Endothelial cell of umbilical vein (primary cell): Measurements from ENCODE around the gene NMRK2. TPM values are rescaled to one million over a fixed set of nuclear protein-coding genes. Genes with fewer than 3 reads are reported as not detected.

Source experiments
- BruUV-seq: library from RNA; stranded (reverse); fragments of 400-500 nt; replicated peaks from 2 replicates; lab custom pipeline; 2021; lab: Mats Ljungman, UMichigan
- CTCF ChIA-PET: fragments of 300-600, 350-600 bp; sonication (Branson Sonifier 250); formaldehyde crosslinking; loops from one replicate; lab custom pipeline; 2021; ENCODE audit warnings: antibody characterized with exemption, inconsistent platforms; lab: Charles Lee
- POLR2A ChIA-PET: fragments of 300-600, 350-600 bp; sonication (Branson Sonifier 250); formaldehyde crosslinking; loops from one replicate; lab custom pipeline; 2021; ENCODE audit warnings: antibody characterized with exemption, inconsistent platforms; lab: Charles Lee
- DNase-seq: peaks from one replicate; pipeline ENCODE4 v3.0.0-alpha.2; 2011; ENCODE audit warnings: low read depth, low spot score
- FAIRE-seq: peaks from 2 replicates; lab custom pipeline; 2011; peaks lifted over from hg19 to GRCh38; lab: Jason Lieb, UNC
- H2AFZ ChIP-seq: 2 replicates; pipeline ENCODE4 v1.6.0; 2012; ENCODE audit warnings: low read depth, low read length, control low read depth, inconsistent platforms
- H3K27ac ChIP-seq: 2 replicates; pipeline ENCODE4 v1.5.1; 2011; ENCODE audit warnings: low read depth, mild to moderate bottlenecking, control low read depth, low read length, moderate library complexity; ENCODE audit not compliant: insufficient read depth
- H3K27me3 ChIP-seq, 2 experiments: 2 replicates each; pipeline versions ENCODE4 v1.6.0 to v1.6.1; 2011; ENCODE audit warnings: low read length in 2 of 2, mixed read lengths in 1 of 2; ENCODE audit not compliant: control insufficient read depth in 2 of 2, insufficient read depth in 2 of 2
- H3K36me3 ChIP-seq, 2 experiments: 2 replicates in 1 of 2; 3 replicates in 1 of 2; pipeline ENCODE4 v1.5.1; 2011; ENCODE audit warnings: low read length in 2 of 2, mild to moderate bottlenecking in 1 of 2, moderate library complexity in 1 of 2; ENCODE audit not compliant: control insufficient read depth in 2 of 2, insufficient read depth in 2 of 2; ENCODE audit errors: extremely low read depth in 1 of 2
- H3K4me1 ChIP-seq: 3 replicates; pipeline ENCODE4 v1.5.1; 2011; ENCODE audit warnings: mild to moderate bottlenecking, low read length; ENCODE audit not compliant: control insufficient read depth, insufficient read depth; ENCODE audit errors: extremely low read depth
- H3K4me2 ChIP-seq: 2 replicates; pipeline ENCODE4 v1.6.1; 2011; ENCODE audit warnings: low read length, control low read depth, mixed read lengths; ENCODE audit not compliant: insufficient read depth
- H3K4me3 ChIP-seq, 3 experiments: fragments of 200-600 bp in 1 of 3; sonication (generic), shearing (Covaris generic) in 1 of 3; replicated peaks in 1 of 3; 2 replicates each; pipeline ENCODE4 v1.5.1; 2011 to 2016; ENCODE audit warnings: control low read depth in 3 of 3, low read length in 3 of 3, mild to moderate bottlenecking in 2 of 3, inconsistent platforms in 1 of 3, low read depth in 1 of 3, moderate library complexity in 1 of 3; ENCODE audit not compliant: insufficient read depth in 1 of 3
- H3K79me2 ChIP-seq: 2 replicates; pipeline ENCODE4 v1.6.0; 2012; ENCODE audit warnings: low read length, inconsistent platforms; ENCODE audit not compliant: control insufficient read depth, insufficient read depth
- H3K9ac ChIP-seq: replicated peaks from 2 replicates; pipeline ENCODE3; 2011; ENCODE audit warnings: low read length, control low read depth; ENCODE audit not compliant: insufficient read depth; ENCODE audit errors: extremely low read depth
- H3K9me1 ChIP-seq: replicated peaks from 3 replicates; pipeline ENCODE4 v1.6.0; 2011; ENCODE audit warnings: mild to moderate bottlenecking, low read length; ENCODE audit not compliant: control insufficient read depth, insufficient read depth; ENCODE audit errors: extremely low read depth
- H3K9me3 ChIP-seq: replicated peaks from 2 replicates; pipeline ENCODE4 v1.5.1; 2012; ENCODE audit warnings: low read length, inconsistent platforms; ENCODE audit not compliant: control insufficient read depth, insufficient read depth
- H4K20me1 ChIP-seq: replicated peaks from 2 replicates; pipeline ENCODE3; 2011; ENCODE audit warnings: mild to moderate bottlenecking, low read length; ENCODE audit not compliant: control insufficient read depth, insufficient read depth; ENCODE audit errors: extremely low read depth
- CTCF ChIP-seq, 2 donors: IDR thresholded peaks; 1 replicate in 1 of 2; 2 replicates in 1 of 2; pipeline ENCODE4 v1.5.1; 2011; ENCODE audit warnings: low read length in 2 of 2, mild to moderate bottlenecking in 2 of 2, moderate library complexity in 2 of 2, control low read depth in 1 of 2, inconsistent platforms in 1 of 2, low read depth in 1 of 2; ENCODE audit not compliant: insufficient read depth in 1 of 2; ENCODE audit errors: extremely low read depth in 1 of 2
- EZH2 ChIP-seq: IDR thresholded peaks from 2 replicates; pipeline ENCODE4 v1.6.1; 2012; ENCODE audit warnings: borderline replicate concordance, low read depth, mild to moderate bottlenecking, moderate library complexity, low read length, inconsistent platforms; ENCODE audit not compliant: severe bottlenecking
- FOS ChIP-seq: IDR thresholded peaks from 2 replicates; pipeline ENCODE4 v1.6.1; 2011; ENCODE audit warnings: mild to moderate bottlenecking, low read length, moderate library complexity, borderline replicate concordance; ENCODE audit not compliant: insufficient read depth
- GATA2 ChIP-seq: IDR thresholded peaks from 2 replicates; pipeline ENCODE4 v1.7.0; 2011; ENCODE audit warnings: low read depth, mild to moderate bottlenecking, moderate library complexity, mixed read lengths, low read length; ENCODE audit not compliant: insufficient read length, insufficient read depth
- JUN ChIP-seq: IDR thresholded peaks from 2 replicates; pipeline ENCODE4 v1.6.1; 2011; ENCODE audit warnings: borderline replicate concordance, low read depth; ENCODE audit not compliant: insufficient read length, insufficient read depth
- MAX ChIP-seq: IDR thresholded peaks from 2 replicates; pipeline ENCODE4 v1.6.1; 2011; ENCODE audit not compliant: insufficient read depth, insufficient read length
- MYC ChIP-seq: IDR thresholded peaks from one replicate; pipeline ENCODE4 v1.6.1; 2011; ENCODE audit warnings: mild to moderate bottlenecking, low read depth, low read length
- POLR2A ChIP-seq: IDR thresholded peaks from 2 replicates; pipeline ENCODE4 v1.6.1; 2012; ENCODE audit warnings: low read depth, mild to moderate bottlenecking, control low read depth, low read length
- POLR2AphosphoS5 ChIP-seq: IDR thresholded peaks from 2 replicates; pipeline ENCODE4 v1.6.1; 2012; ENCODE audit warnings: low read depth, mild to moderate bottlenecking, control low read depth, low read length, moderate library complexity; ENCODE audit not compliant: insufficient read depth
- dilution Hi-C: fragments of 300-500 bp; cut with MboI; formaldehyde crosslinking; loops from one replicate; pipeline ENCODE4 v1.15.0; 2019; ENCODE audit warnings: low sequenced_read_pairs; ENCODE audit not compliant: extremely low pct_ligation_motif_present
- intact Hi-C: fragments of 100-400 bp; cut with micrococcal nuclease; formaldehyde crosslinking; loops from one replicate; pipeline ENCODE4 v1.10.0; 2022
- polyA plus RNA-seq, 4 experiments: library from polyadenylated mRNA; depleted of rRNA in 3 of 4; stranded (reverse) in 3 of 4; unstranded in 1 of 4; fragments of >200 nt; gene quantifications; 2 replicates each; pipeline versions ENCODE4 v1.2.1 to v1.2.3, GENCODE V29; 2011 to 2012; ENCODE audit warnings: missing spikeins in 1 of 4
- total RNA-seq: library from RNA; stranded (reverse); gene quantifications from 2 replicates; pipeline ENCODE4 v1.2.3, GENCODE V29; 2021

The NMRK2 gene
- total and polyA plus RNA-seq, 2 donors (not counting 3 experiments of a cell fraction or from before 2014, with no cell fraction given) = not detected

- Histone ChIP-seq H3K79me2 (peaks cover 12% of the 10 kb centered on the region), H4K20me1 (no peaks in the 10 kb centered on the region), H3K27ac (no peak overlapping the region), H3K4me1 (no peaks in the 10 kb centered on the region), H2AFZ (no peak overlapping the region), H3K4me3 (no peak overlapping the region), H3K27me3 (no peaks in the 10 kb centered on the region), H3K4me2 (no peak overlapping the region), H3K9me1 (no peaks in the 10 kb centered on the region), H3K9me3 (no peaks in the 10 kb centered on the region), H3K9ac (no peak overlapping the region), H3K36me3 (peaks cover 13 to 65% of the 10 kb centered on the region in 2 experiments)
- BruUV-seq = no TSS peak
- DNase-seq (no peak), FAIRE-seq (no peak)
- dilution Hi-C loops = no loop called here
- ChIA-PET CTCF (interaction anchor here (1.1 kb wide), 1 partner anchor 179 kb away, joined by 3 read pairs; no protein-coding TSS in a partner anchor), POLR2A (no interaction called here)
- TF ChIP-seq EZH2 (no peak), JUN (no peak), GATA2 (no peak)
- intact Hi-C loops = no loop called here
Observed at GRCh38 chr19:3961007-3961406, 28.1 kb downstream of the NMRK2 start.

- Histone ChIP-seq H3K4me2 (no peak overlapping the region), H3K4me3 (no peak overlapping the region), H3K9me3 (no peaks in the 10 kb centered on the region), H4K20me1 (no peaks in the 10 kb centered on the region), H3K27ac (no peak overlapping the region), H3K9me1 (no peaks in the 10 kb centered on the region), H3K79me2 (peaks cover 35% of the 10 kb centered on the region), H2AFZ (no peak overlapping the region), H3K36me3 (peaks cover 18 to 67% of the 10 kb centered on the region in 2 experiments), H3K9ac (no peak overlapping the region), H3K27me3 (no peaks in the 10 kb centered on the region), H3K4me1 (peaks cover 10% of the 10 kb centered on the region)
- dilution Hi-C loops = no loop called here
- POLR2A ChIA-PET = no interaction called here
- no peak for TF ChIP-seq MAX
- no peak for TF ChIP-seq JUN
- TF ChIP-seq GATA2 = no peak
- TF ChIP-seq POLR2A = no peak
- no peak for TF ChIP-seq CTCF (IDR thresholded peaks at IDR 0.05; ENCODE audit: extremely low read depth in 1 of 2, insufficient read depth in 1 of 2, low read depth in 1 of 2, low read length in 2 of 2)
- TF ChIP-seq MYC = no peak
- no peak for TF ChIP-seq FOS
- no peak for TF ChIP-seq EZH2
- TF ChIP-seq POLR2AphosphoS5 = no peak
- no TSS peak for BruUV-seq
- DNase-seq (no peak), FAIRE-seq (no peak)
- CTCF ChIA-PET = interaction anchor here (1.1 kb wide), 1 partner anchor 24 kb away, joined by 3 read pairs; no protein-coding TSS in a partner anchor
- intact Hi-C loops = no loop called here
Observed at GRCh38 chr19:3963458-3964255, 30.8 kb downstream of the NMRK2 start.
